Stimulated activated naive CD4-positive, alpha-beta T cell (primary cell): ENCODE results near the gene KRT39.

Source experiments
- DNase-seq, 6 experiments: peaks; one replicate each; lab custom pipeline; 2025; lab: John Stamatoyannopoulos, UW

The KRT39 gene

GRCh38 chr17:40980117-40980516, 13.4 kb upstream of the KRT39 start:
- no peak for DNase-seq

GRCh38 chr17:40978575-40979151, 11.9 kb upstream of the KRT39 start:
- no peak for DNase-seq

GRCh38 chr17:40975516-40975915, 8.8 kb upstream of the KRT39 start:
- no peak for DNase-seq

- DNase-seq, result no peak
Measured at GRCh38 chr17:40974366-40974765, 7.6 kb upstream of the KRT39 start.

GRCh38 chr17:40967582-40967981, 834 bp upstream of the KRT39 start:
- no peak for DNase-seq

- peak in 1 of 6 experiments; percentile 3 for DNase-seq
Measured at GRCh38 chr17:40963838-40964237, 2.9 kb downstream of the KRT39 start.

GRCh38 chr17:40962059-40962561, 4.6 kb downstream of the KRT39 start:
- no peak for DNase-seq

- no peak for DNase-seq
Measured at GRCh38 chr17:40961591-40961990, 5.2 kb downstream of the KRT39 start.

- DNase-seq, result no peak
Measured at GRCh38 chr17:40960144-40960543, 6.6 kb downstream of the KRT39 start.

- DNase-seq, result no peak
Measured at GRCh38 chr17:40958086-40958953, 8.4 kb downstream of the KRT39 start.

GRCh38 chr17:40956401-40957254, 10.1 kb downstream of the KRT39 start:
- DNase-seq, result no peak

- DNase-seq, result no peak
Measured at GRCh38 chr17:40953881-40954280, 12.9 kb downstream of the KRT39 start.

- DNase-seq, result no peak
Measured at GRCh38 chr17:40952661-40953060, 14.1 kb downstream of the KRT39 start.

GRCh38 chr17:40952154-40952553, 14.6 kb downstream of the KRT39 start:
- no peak for DNase-seq

- no peak for DNase-seq
Measured at GRCh38 chr17:40951011-40951622, 15.6 kb downstream of the KRT39 start.

GRCh38 chr17:40950176-40950575, 16.6 kb downstream of the KRT39 start:
- DNase-seq, result no peak

GRCh38 chr17:40949418-40949817, 17.3 kb downstream of the KRT39 start:
- no peak for DNase-seq

- DNase-seq, result no peak
Measured at GRCh38 chr17:40947929-40948328, 18.8 kb downstream of the KRT39 start.

- DNase-seq, result no peak
Measured at GRCh38 chr17:40945414-40945813, 21.3 kb downstream of the KRT39 start.

- DNase-seq, result no peak
Measured at GRCh38 chr17:40944531-40944930, 22.2 kb downstream of the KRT39 start.

- no peak for DNase-seq
Measured at GRCh38 chr17:40942553-40942952, 24.2 kb downstream of the KRT39 start.

- no peak for DNase-seq
Measured at GRCh38 chr17:40940266-40940665, 26.5 kb downstream of the KRT39 start.
